OCI-LY1 (cell line): Measurements from ENCODE around the gene RPP25L.

Experiments
- H2AFZ ChIP-seq: fragments of 200-600 bp; sonication (generic), shearing (Covaris generic); 2 replicates; pipeline ENCODE4 v1.6.0; 2014; ENCODE audit warnings: antibody characterized with exemption, mild to moderate bottlenecking, low read length
- H3F3A ChIP-seq: fragments of 200-600 bp; sonication (generic), shearing (Covaris generic); 2 replicates; pipeline ENCODE4 v1.6.0; 2014; ENCODE audit warnings: mild to moderate bottlenecking, antibody characterized with exemption, low read length, moderate library complexity; ENCODE audit not compliant: insufficient read depth
- H3K27ac ChIP-seq: fragments of 200-600 bp; sonication (generic); 2 replicates; pipeline ENCODE4 v1.5.1; 2014; ENCODE audit warnings: low read length, mixed run types, mild to moderate bottlenecking, low read depth; ENCODE audit not compliant: poor library complexity, severe bottlenecking
- H3K27me3 ChIP-seq: fragments of 200-600 bp; sonication (generic); 2 replicates; pipeline ENCODE4 v1.6.0; 2014; ENCODE audit warnings: antibody characterized with exemption, mild to moderate bottlenecking, low read length, moderate library complexity; ENCODE audit not compliant: insufficient read depth
- H3K36me3 ChIP-seq: fragments of 200-600 bp; sonication (generic); 2 replicates; pipeline ENCODE4 v1.6.1; 2014; ENCODE audit warnings: mild to moderate bottlenecking, antibody characterized with exemption, low read length, moderate library complexity, mixed read lengths; ENCODE audit not compliant: insufficient read depth
- H3K4me1 ChIP-seq: fragments of 200-600 bp; sonication (generic); 2 replicates; pipeline ENCODE4 v1.5.1; 2014; ENCODE audit warnings: mild to moderate bottlenecking, low read length, moderate library complexity; ENCODE audit not compliant: insufficient read depth, severe bottlenecking
- H3K4me2 ChIP-seq: fragments of 200-600 bp; sonication (generic), shearing (Covaris generic); 2 replicates; pipeline ENCODE4 v1.6.1; 2014; ENCODE audit warnings: low read length
- H3K4me3 ChIP-seq: fragments of 200-600 bp; sonication (generic); 2 replicates; pipeline ENCODE4 v1.5.1; 2014; ENCODE audit warnings: low read length, low read depth, mild to moderate bottlenecking, mixed read lengths; ENCODE audit not compliant: poor library complexity, severe bottlenecking
- H3K79me2 ChIP-seq: fragments of 200-600 bp; shearing (Covaris generic); 2 replicates; pipeline ENCODE4 v1.6.1; 2016; ENCODE audit warnings: mixed run types, low read length, mixed read lengths; ENCODE audit not compliant: insufficient read depth
- H3K9ac ChIP-seq: fragments of 200-600 bp; sonication (generic), shearing (Covaris generic); 2 replicates; pipeline ENCODE4 v1.6.1; 2014; ENCODE audit warnings: mild to moderate bottlenecking, low read length, mixed read lengths
- H3K9me2 ChIP-seq: fragments of 200-600 bp; sonication (generic), shearing (Covaris generic); 2 replicates; pipeline ENCODE4 v1.6.1; 2014; ENCODE audit warnings: low read depth, mild to moderate bottlenecking, low read length, mixed read lengths
- H3K9me3 ChIP-seq: fragments of 200-600 bp; shearing (Covaris generic); 2 replicates; pipeline ENCODE4 v1.6.1; 2014; ENCODE audit warnings: low read length, mixed read lengths
- H4K20me1 ChIP-seq: fragments of 200-600 bp; sonication (generic), shearing (Covaris generic); 2 replicates; pipeline ENCODE4 v1.6.0; 2016; ENCODE audit warnings: mild to moderate bottlenecking, low read length; ENCODE audit not compliant: insufficient read depth
- CTCF ChIP-seq: fragments of 200-600 bp; sonication (generic), shearing (Covaris generic); IDR thresholded peaks from 2 replicates; pipeline ENCODE4 v1.5.1; 2017; ENCODE audit warnings: mild to moderate bottlenecking, antibody characterized with exemption, low read length, moderate library complexity, mixed read lengths
- EZH2 ChIP-seq: fragments of 200-600 bp; sonication (generic), shearing (Covaris generic); IDR thresholded peaks from 2 replicates; pipeline ENCODE4 v1.8.0; 2017; ENCODE audit warnings: borderline replicate concordance, mixed run types, mild to moderate bottlenecking, antibody characterized with exemption, low read length, moderate library complexity, mixed read lengths

Gene RPP25L

DNA sequence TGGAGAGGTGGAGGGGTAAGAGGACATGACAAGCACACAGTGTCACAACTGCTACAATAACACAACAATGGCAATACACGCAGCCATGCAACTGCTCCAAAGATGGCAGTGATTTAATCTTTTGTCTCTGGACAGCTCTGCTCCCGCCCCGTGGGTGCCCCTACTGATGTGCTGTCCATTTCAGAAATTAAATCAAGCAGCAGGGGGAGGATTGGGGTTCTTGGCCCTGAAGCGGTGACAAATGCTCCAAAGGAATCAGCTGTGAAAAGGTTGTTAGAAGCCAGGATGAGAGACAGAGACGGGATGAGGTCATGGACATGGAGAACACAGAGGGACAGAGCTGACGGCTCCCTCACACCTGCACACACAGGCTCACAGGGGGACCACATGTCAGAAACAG, 44.9 kb downstream of the RPP25L start:
- Histone ChIP-seq H4K20me1 (no peaks in the 10 kb centered on the region), H3K4me3 (no peak overlapping the region), H3K9me3 (no peaks in the 10 kb centered on the region), H3K79me2 (no peaks in the 10 kb centered on the region), H3K4me1 (no peaks in the 10 kb centered on the region), H3K36me3 (no peaks in the 10 kb centered on the region), H2AFZ (no peak overlapping the region), H3K9me2 (no peaks in the 10 kb centered on the region), H3K9ac (no peak overlapping the region), H3K4me2 (no peak overlapping the region), H3F3A (no peaks in the 10 kb centered on the region), H3K27ac (no peak overlapping the region), H3K27me3 (peaks cover 12% of the 10 kb centered on the region; the same call in 1 of the 2 replicates)
- TF ChIP-seq EZH2 (no peak), CTCF (no peak)

DNA sequence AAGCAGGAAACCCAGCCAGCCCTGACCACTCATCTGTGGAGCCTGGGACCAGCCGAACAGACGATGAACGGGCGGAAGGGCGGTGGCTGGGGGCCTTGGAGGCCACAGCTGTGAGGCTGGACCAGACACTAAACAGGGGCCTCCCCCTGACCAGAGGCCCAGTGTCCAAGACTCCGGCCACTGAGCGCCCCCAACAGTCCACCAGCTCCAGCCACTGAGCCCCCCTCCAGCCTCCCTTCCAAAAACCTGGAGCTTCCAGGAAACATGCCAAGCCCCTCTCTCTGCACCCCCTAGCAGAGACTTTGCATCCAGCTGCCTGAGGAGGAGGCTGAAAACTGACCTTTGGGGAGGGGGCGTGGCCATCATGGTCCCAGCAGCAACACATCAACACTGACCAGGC, 45.6 kb downstream of the RPP25L start:
- H3K4me2 ChIP-seq = no peak overlapping the region
- H3K9me3 ChIP-seq = no peaks in the 10 kb centered on the region
- H2AFZ ChIP-seq = no peak overlapping the region
- H3K4me3 ChIP-seq = no peak overlapping the region
- H3F3A ChIP-seq = no peaks in the 10 kb centered on the region
- no peaks in the 10 kb centered on the region for H3K9me2 ChIP-seq
- H3K27me3 ChIP-seq = peaks cover 12% of the 10 kb centered on the region; the same call in 1 of the 2 replicates
- H3K79me2 ChIP-seq = no peaks in the 10 kb centered on the region
- H3K4me1 ChIP-seq = no peaks in the 10 kb centered on the region
- no peaks in the 10 kb centered on the region for H4K20me1 ChIP-seq
- no peak overlapping the region for H3K9ac ChIP-seq
- H3K27ac ChIP-seq = no peak overlapping the region
- TF ChIP-seq CTCF = no peak
- TF ChIP-seq EZH2 = no peak
- no peaks in the 10 kb centered on the region for H3K36me3 ChIP-seq

GRCh38 chr9:34565856-34566255, 46.0 kb downstream of the RPP25L start:
- Histone ChIP-seq H4K20me1 (no peaks in the 10 kb centered on the region), H3K4me1 (no peaks in the 10 kb centered on the region), H3K27ac (no peak overlapping the region), H3K4me2 (no peak overlapping the region), H2AFZ (no peak overlapping the region), H3K9me3 (no peaks in the 10 kb centered on the region), H3K27me3 (peaks cover 12% of the 10 kb centered on the region; the same call in 1 of the 2 replicates), H3F3A (no peaks in the 10 kb centered on the region), H3K4me3 (no peak overlapping the region), H3K9ac (no peak overlapping the region), H3K9me2 (no peaks in the 10 kb centered on the region), H3K36me3 (no peaks in the 10 kb centered on the region), H3K79me2 (no peaks in the 10 kb centered on the region)
- no peak for TF ChIP-seq CTCF
- TF ChIP-seq EZH2 = no peak
